A673 (cell line): Measurements from ENCODE around the gene APAF1. TPM values are rescaled to one million over a fixed set of nuclear protein-coding genes. Genes with fewer than 3 reads are reported as not detected.

Experiments used
- BruUV-seq: library from RNA; stranded (reverse); fragments of 400-500 nt; replicated peaks from 2 replicates; lab custom pipeline; 2021; lab: Mats Ljungman, UMichigan
- CTCF ChIA-PET: fragments of 300-600 bp; sonication (Branson Sonifier 250); formaldehyde crosslinking; loops from one replicate; lab custom pipeline; 2022; ENCODE audit warnings: antibody characterized with exemption; lab: Charles Lee
- POLR2A ChIA-PET: fragments of 300-600 bp; sonication (Branson Sonifier 250); formaldehyde crosslinking; loops from one replicate; lab custom pipeline; 2022; ENCODE audit warnings: antibody characterized with exemption; ENCODE audit not compliant: low non-redundant PET; lab: Charles Lee
- DNase-seq: peaks from one replicate; pipeline ENCODE4 v3.0.0-alpha.2; 2015; ENCODE audit warnings: low spot score
- H3K27ac ChIP-seq: fragments of 200-600 bp; sonication (generic); 2 replicates; pipeline ENCODE4 v1.5.1; 2016; ENCODE audit warnings: mixed run types, low read depth, mild to moderate bottlenecking, mixed read lengths, antibody characterized with exemption, low read length; ENCODE audit not compliant: poor library complexity, severe bottlenecking
- H3K27me3 ChIP-seq: fragments of 200-600 bp; sonication (generic); replicated peaks from 2 replicates; pipeline ENCODE4 v1.6.1; 2017; ENCODE audit warnings: mixed run types, low read depth, mild to moderate bottlenecking, mixed read lengths, antibody characterized with exemption, low read length; ENCODE audit not compliant: insufficient read depth, poor library complexity
- H3K36me3 ChIP-seq: fragments of 200-600 bp; sonication (generic); 2 replicates; pipeline ENCODE4 v1.6.1; 2016; ENCODE audit warnings: mixed run types, mild to moderate bottlenecking, mixed read lengths, antibody characterized with exemption, low read length; ENCODE audit not compliant: insufficient read depth, poor library complexity, severe bottlenecking
- H3K4me1 ChIP-seq: fragments of 200-600 bp; sonication (generic); 2 replicates; pipeline ENCODE4 v1.6.1; 2017; ENCODE audit warnings: mixed run types, mild to moderate bottlenecking, mixed read lengths, antibody characterized with exemption, low read length; ENCODE audit not compliant: insufficient read depth, poor library complexity, severe bottlenecking
- H3K4me3 ChIP-seq: fragments of 200-600 bp; sonication (generic); 2 replicates; pipeline ENCODE4 v1.5.1; 2016; ENCODE audit warnings: low read depth, mixed run types, mild to moderate bottlenecking, mixed read lengths, low read length; ENCODE audit not compliant: poor library complexity, severe bottlenecking
- H3K9me3 ChIP-seq: fragments of 200-600 bp; sonication (generic); 2 replicates; pipeline ENCODE4 v1.6.1; 2016; ENCODE audit warnings: mixed run types, low read depth, mild to moderate bottlenecking, mixed read lengths, antibody characterized with exemption, low read length; ENCODE audit not compliant: poor library complexity, severe bottlenecking
- EZH2 ChIP-seq: fragments of 200-600 bp; sonication (generic); IDR thresholded peaks from 2 replicates; pipeline ENCODE4 v1.6.1; 2017; ENCODE audit warnings: borderline replicate concordance, low read depth, mild to moderate bottlenecking, mixed read lengths, antibody characterized with exemption, low read length; ENCODE audit not compliant: poor library complexity, severe bottlenecking
- intact Hi-C: fragments of 100-400 bp; cut with micrococcal nuclease; formaldehyde crosslinking; loops from one replicate; pipeline ENCODE4 v1.10.0; 2022; ENCODE audit not compliant: unreplicated experiment
- total RNA-seq: library from RNA; stranded (reverse); gene quantifications from 2 replicates; pipeline ENCODE4 v1.2.3, GENCODE V29; 2021
- TF ChIP-seq, protein P1 (sequence below): fragments of 300-800, 200-600 bp; sonication (generic); conservative IDR thresholded peaks from 2 replicates; pipeline ENCODE4 v1.5.1; 2017; ENCODE audit warnings: low read depth, mild to moderate bottlenecking, antibody characterized with exemption, low read length, moderate library complexity, mixed read lengths

APAF1 gene
- total RNA-seq, 1 experiment from 2014 or later, result 24.2 TPM

DNA sequence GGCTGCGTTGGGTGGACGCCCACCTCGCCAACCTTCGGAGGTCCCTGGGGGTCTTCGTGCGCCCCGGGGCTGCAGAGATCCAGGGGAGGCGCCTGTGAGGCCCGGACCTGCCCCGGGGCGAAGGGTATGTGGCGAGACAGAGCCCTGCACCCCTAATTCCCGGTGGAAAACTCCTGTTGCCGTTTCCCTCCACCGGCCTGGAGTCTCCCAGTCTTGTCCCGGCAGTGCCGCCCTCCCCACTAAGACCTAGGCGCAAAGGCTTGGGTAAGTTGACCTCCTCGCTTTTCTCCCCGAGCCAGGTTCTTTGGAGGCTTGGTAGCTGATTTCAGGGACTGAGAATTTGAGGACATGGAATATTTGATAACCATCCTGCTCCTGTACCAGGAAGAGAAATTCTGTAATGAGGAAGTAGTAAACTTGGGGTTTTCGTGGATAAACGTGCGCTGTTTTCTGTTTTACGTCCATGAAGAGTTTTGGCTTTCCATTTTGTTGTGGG is 530 bp downstream of the APAF1 start:
- TSS peak; percentile 61 for BruUV-seq
- TF ChIP-seq, protein P1, sequence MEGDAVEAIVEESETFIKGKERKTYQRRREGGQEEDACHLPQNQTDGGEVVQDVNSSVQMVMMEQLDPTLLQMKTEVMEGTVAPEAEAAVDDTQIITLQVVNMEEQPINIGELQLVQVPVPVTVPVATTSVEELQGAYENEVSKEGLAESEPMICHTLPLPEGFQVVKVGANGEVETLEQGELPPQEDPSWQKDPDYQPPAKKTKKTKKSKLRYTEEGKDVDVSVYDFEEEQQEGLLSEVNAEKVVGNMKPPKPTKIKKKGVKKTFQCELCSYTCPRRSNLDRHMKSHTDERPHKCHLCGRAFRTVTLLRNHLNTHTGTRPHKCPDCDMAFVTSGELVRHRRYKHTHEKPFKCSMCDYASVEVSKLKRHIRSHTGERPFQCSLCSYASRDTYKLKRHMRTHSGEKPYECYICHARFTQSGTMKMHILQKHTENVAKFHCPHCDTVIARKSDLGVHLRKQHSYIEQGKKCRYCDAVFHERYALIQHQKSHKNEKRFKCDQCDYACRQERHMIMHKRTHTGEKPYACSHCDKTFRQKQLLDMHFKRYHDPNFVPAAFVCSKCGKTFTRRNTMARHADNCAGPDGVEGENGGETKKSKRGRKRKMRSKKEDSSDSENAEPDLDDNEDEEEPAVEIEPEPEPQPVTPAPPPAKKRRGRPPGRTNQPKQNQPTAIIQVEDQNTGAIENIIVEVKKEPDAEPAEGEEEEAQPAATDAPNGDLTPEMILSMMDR, result no peak
- TF ChIP-seq EZH2, result no peak
- intact Hi-C loops, result no loop called here

DNA sequence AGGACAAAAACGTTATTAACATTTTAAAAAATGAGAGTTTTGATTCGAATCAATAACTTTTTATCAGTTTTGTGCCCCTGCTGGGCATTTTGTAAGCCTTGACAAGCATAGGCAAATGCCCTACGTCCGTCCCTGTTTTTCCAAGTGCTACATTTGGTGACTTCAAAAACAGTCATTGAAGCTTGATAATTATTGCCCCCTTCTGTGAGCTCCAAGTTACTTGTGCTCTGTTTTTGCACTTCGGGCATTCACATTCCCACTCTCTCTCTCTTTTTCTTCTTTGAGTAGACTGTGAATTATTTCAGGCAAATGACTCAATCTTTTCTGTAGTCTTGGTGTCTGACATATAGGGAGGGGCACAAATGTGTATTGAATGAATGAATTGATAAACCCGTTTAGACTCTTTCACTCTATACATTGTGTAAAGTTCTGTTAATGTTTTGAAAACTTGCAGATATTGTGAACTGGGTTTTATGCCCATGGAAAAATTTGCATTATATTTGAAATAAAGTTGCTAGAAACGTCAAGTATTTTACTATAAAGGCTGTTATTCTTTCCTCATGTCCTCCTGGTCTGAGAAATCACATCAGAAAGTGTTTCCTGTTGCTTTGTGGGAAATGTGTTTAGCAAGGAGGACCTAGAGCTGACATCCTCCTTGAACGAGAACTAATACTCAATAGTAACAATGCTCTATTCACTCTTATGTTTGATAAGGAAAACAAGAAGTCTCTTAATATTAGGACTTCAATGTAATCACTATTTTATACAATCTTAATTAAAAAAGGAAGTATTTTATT is 1.4 kb downstream of the APAF1 start:
- Histone ChIP-seq H3K9me3 (no peaks in the 10 kb centered on the region), H3K4me3 (peak overlapping the region; percentile 85), H3K27ac (no peak overlapping the region), H3K27me3 (no peaks in the 10 kb centered on the region), H3K4me1 (peaks cover 10% of the 10 kb centered on the region), H3K36me3 (peaks cover 33% of the 10 kb centered on the region)
- no TSS peak for BruUV-seq
- peak; percentile 60 for DNase-seq
- TF ChIP-seq, protein P1, result peak; percentile 35
- TF ChIP-seq EZH2, result no peak
- ChIA-PET POLR2A (no interaction called here), CTCF (no interaction called here)
- intact Hi-C loops, result no loop called here

More for the DNA sequence above, 530 bp downstream of the APAF1 start:
- DNase-seq, result peak; percentile 31
- CTCF ChIA-PET, result no interaction called here
- peak overlapping the region; percentile 88 for H3K27ac ChIP-seq
- peaks cover 10% of the 10 kb centered on the region for H3K4me1 ChIP-seq
- H3K36me3 ChIP-seq, result peaks cover 25% of the 10 kb centered on the region
- POLR2A ChIA-PET, result no interaction called here
- peak overlapping the region; percentile 85 for H3K4me3 ChIP-seq
- no peaks in the 10 kb centered on the region for H3K9me3 ChIP-seq
- H3K27me3 ChIP-seq, result no peaks in the 10 kb centered on the region

DNA sequence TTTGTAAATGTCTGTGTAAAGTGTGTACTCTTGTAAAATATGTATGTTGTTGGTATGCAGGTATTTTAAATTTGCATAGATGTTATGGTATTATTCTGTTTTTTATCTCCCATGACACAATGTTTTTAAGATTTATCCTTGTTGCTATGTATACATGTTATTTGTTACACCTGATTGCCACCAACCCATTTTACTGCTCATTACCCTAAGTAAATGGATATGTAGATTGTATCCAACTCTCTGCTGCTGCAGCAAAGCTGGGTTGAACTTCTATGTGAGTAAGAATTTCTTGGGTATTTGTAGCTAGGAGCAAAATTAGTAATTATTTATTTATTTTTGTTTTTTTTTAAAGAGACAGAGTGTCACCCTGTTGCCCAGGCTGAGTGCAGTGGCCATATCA is 6.2 kb downstream of the APAF1 start:
- H3K4me1 ChIP-seq, result peaks cover 7% of the 10 kb centered on the region
- DNase-seq, result no peak
- TF ChIP-seq, protein P1, result no peak
- TF ChIP-seq EZH2, result no peak
- ChIA-PET CTCF (no interaction called here), POLR2A (no interaction called here)
- no peak overlapping the region for H3K4me3 ChIP-seq
- no peak overlapping the region for H3K27ac ChIP-seq
- no TSS peak for BruUV-seq
- intact Hi-C loops, result no loop called here
- no peaks in the 10 kb centered on the region for H3K27me3 ChIP-seq
- peaks cover 33% of the 10 kb centered on the region for H3K36me3 ChIP-seq
- no peaks in the 10 kb centered on the region for H3K9me3 ChIP-seq
